DND-41 (cell line): ENCODE results near the gene ABCC8.

Experiments
- EZH2 ChIP-seq: IDR thresholded peaks from 3 replicates; pipeline ENCODE4 v1.6.1; 2012; ENCODE audit warnings: borderline replicate concordance, low read depth, mild to moderate bottlenecking, moderate library complexity, low read length, inconsistent platforms; ENCODE audit not compliant: severe bottlenecking
- TF ChIP-seq, protein P1 (sequence below): IDR thresholded peaks from 2 replicates; pipeline ENCODE4 v1.5.1; 2012; ENCODE audit warnings: borderline replicate concordance, low read length, moderate library complexity, mild to moderate bottlenecking; ENCODE audit not compliant: poor library complexity, severe bottlenecking; ENCODE audit errors: extremely low read depth

GRCh38 chr11:17486646-17487045, 10.0 kb upstream of the ABCC8 start:
- TF ChIP-seq, protein P1, sequence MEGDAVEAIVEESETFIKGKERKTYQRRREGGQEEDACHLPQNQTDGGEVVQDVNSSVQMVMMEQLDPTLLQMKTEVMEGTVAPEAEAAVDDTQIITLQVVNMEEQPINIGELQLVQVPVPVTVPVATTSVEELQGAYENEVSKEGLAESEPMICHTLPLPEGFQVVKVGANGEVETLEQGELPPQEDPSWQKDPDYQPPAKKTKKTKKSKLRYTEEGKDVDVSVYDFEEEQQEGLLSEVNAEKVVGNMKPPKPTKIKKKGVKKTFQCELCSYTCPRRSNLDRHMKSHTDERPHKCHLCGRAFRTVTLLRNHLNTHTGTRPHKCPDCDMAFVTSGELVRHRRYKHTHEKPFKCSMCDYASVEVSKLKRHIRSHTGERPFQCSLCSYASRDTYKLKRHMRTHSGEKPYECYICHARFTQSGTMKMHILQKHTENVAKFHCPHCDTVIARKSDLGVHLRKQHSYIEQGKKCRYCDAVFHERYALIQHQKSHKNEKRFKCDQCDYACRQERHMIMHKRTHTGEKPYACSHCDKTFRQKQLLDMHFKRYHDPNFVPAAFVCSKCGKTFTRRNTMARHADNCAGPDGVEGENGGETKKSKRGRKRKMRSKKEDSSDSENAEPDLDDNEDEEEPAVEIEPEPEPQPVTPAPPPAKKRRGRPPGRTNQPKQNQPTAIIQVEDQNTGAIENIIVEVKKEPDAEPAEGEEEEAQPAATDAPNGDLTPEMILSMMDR, result no peak
- no peak for TF ChIP-seq EZH2
